C4-2B (cell line): ENCODE measurements around the gene OR2T33.
"Not testable (repeated sequence)": the region's sequence is repeated elsewhere in the genome, so short reads cannot be mapped to it uniquely, and the experiment has no call there.

Experiments
- H3K27ac ChIP-seq: fragments of 450-650 bp; 2 replicates; pipeline ENCODE4 v1.5.1; 2017
- ZFX ChIP-seq: fragments of 450-650 bp; IDR thresholded peaks from 2 replicates; pipeline ENCODE4 v1.6.1; 2017
- TF ChIP-seq, protein P1 (sequence below): fragments of 450-650 bp; conservative IDR thresholded peaks from 2 replicates; pipeline ENCODE4 v1.5.1; 2017; ENCODE audit warnings: mild to moderate bottlenecking

Gene OR2T33

DNA sequence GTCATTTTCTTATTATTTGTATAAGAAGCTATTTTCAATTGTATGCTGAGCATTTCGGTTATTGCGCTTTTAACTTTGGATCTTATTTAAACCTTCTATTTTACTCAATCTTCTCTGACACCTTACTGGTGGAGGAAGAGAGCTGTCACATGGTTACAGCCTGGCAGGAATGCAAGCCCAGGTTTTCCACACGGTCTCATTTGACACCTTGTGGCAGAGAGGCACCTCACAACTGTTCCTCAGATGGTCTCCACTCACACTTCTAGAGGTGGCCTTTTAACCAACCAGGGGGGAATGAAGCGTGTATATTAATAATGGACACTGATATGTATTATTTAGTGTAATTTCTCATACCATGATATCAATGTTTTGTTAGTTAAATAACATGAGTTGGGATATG is 9.6 kb downstream of the OR2T33 start:
- TF ChIP-seq, protein P1, sequence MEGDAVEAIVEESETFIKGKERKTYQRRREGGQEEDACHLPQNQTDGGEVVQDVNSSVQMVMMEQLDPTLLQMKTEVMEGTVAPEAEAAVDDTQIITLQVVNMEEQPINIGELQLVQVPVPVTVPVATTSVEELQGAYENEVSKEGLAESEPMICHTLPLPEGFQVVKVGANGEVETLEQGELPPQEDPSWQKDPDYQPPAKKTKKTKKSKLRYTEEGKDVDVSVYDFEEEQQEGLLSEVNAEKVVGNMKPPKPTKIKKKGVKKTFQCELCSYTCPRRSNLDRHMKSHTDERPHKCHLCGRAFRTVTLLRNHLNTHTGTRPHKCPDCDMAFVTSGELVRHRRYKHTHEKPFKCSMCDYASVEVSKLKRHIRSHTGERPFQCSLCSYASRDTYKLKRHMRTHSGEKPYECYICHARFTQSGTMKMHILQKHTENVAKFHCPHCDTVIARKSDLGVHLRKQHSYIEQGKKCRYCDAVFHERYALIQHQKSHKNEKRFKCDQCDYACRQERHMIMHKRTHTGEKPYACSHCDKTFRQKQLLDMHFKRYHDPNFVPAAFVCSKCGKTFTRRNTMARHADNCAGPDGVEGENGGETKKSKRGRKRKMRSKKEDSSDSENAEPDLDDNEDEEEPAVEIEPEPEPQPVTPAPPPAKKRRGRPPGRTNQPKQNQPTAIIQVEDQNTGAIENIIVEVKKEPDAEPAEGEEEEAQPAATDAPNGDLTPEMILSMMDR = no peak
- no peak for TF ChIP-seq ZFX
- H3K27ac ChIP-seq = no peak overlapping the region

DNA sequence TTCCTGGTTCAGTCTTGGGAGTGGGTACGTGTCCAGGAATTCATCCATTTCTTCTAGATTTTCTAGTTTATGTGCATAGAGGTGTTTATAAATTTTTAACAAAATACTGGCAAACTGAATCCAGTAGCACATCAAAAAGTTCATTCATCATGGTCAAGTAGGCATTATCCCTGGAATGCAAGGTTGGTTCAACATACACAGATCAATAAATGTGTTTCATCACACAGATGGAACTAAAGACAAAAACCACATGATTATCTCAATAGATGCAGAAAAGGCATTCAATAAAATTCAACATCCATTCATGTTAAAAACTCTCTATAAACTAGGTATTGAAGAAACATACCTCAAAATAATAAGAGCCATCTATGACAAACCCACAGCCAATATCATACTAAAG is 18.5 kb downstream of the OR2T33 start:
- H3K27ac ChIP-seq = not testable (repeated sequence)

DNA sequence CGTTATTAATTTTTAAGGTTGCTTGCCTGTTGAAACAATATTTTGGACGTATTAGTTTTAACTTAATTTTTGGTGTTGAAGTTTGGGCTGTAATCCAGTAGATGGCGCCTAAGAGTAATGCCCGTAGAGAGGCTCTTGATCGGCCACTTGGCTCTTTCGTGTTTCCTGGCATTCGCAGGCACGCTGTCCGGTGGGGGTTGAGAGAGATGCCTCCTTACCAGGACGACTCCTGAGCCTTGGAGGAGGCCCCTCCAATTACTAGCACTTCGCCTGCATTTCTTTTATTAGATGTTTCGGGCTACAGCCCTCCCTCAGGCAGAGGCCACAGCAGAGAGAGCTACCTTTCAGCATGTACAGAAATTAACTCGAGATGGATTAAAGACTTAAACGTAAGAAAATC is 34.6 kb downstream of the OR2T33 start:
- TF ChIP-seq, protein P1 = peak; percentile 92
- TF ChIP-seq ZFX = no peak
- H3K27ac ChIP-seq = no peak overlapping the region

DNA sequence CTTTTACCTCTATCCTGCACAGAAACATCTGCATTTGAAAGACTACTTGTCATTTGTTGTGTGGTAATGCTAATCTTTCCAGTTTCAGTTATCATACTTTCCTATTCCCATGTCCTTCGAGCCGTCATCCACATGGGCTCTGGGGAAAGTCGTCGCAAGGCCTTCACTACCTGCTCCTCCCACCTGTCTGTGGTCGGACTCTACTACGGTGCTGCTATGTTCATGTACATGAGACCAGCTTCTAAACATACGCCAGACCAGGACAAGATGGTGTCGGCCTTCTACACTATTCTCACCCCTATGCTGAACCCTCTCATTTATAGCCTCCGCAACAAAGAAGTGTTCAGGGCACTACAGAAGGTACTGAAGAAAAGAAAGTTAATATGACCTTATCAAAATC is 38.3 kb downstream of the OR2T33 start:
- no peak overlapping the region for H3K27ac ChIP-seq
- TF ChIP-seq, protein P1 = no peak
- TF ChIP-seq ZFX = no peak

DNA sequence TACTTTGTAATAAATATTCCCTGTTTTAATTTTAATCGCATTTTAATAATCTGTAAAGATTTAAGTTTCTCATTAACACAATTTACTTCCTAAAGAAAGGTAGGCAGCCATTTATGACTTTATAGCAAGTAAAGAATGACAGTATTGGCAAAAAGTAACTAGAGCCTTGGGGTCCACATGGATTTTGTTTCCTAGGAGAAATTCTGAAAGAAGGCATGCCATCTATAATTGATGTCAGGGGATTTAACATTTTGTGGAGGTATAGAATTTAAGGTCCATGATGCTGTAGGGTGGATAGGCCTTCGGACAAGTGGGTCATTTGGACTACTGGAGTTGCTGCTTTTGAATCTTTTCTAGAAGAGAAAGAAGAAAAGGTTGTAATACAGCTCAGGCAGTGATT is 46.7 kb downstream of the OR2T33 start, which contains the start of gene OR2M4:
TSS of gene OR2M4 (plus strand) at position 301 of the 400 bp plus-strand sequence. CDS start 7,512 bp downstream, outside the sequence.
- TF ChIP-seq ZFX = no peak
- TF ChIP-seq, protein P1 = no peak
- H3K27ac ChIP-seq = no peak within 1 kb of the TSS

DNA sequence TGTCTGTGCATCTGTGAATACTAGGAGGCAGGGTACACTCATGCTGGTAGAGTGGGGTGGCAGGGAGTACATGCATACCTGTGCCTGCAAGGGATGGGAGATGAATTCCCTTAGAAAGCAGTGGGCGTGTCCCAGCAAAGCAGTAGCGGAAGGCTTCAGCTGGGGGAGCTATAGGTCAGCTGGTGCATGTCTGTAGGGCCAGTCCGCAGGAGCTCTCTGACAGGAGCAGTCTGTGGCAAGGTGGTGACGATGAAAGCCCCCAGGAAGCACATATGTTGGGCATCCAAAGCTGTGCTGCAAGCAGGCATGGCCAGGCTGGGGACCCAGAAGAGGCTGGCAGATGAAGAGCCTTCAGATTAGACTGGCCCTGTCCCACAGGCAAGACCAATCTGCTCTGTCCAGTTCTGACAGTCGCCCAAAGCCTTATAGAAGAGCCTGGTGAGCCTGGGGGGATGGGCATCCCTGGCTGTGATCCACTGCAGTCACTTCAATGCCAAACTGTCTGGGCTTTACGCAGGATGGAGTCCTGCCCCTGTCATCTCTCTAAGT is 48.3 kb downstream of the OR2T33 start:
- TF ChIP-seq, protein P1 = no peak
- TF ChIP-seq ZFX = no peak
- no peak overlapping the region for H3K27ac ChIP-seq

DNA sequence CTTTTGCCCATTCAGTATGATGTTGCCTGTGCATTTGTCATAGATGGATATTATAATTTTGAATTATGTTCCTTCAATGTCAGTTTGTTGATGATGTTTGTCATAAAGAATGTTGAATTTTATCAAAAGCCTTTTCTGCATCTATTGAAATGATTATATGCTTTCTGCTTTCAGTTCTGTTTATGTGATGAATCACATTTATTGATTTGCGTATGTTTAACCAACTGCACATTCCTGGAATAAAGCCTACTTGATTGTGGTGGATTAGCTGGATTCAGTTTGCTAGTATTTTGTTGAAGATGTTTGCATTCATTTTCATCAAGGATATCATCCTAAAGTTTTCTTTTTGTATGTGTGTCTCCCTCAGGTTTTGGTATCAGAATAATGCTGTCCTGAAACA is 52.2 kb downstream of the OR2T33 start:
- no peak for TF ChIP-seq ZFX
- TF ChIP-seq, protein P1 = no peak

More for the DNA sequence above, 52.2 kb downstream of the OR2T33 start:
- H3K27ac ChIP-seq = no peak overlapping the region
